ENCODE results near the gene ZBTB7B.
A peak's percentile ranks its signal among the peaks of the same experiment; 100 is the strongest.

ZBTB7B gene

GRCh38 chr1:155015527-155016230 is 13.1 kb downstream of the ZBTB7B start (continued):
- TF ChIP-seq ZNF324 (tag by site-specific recombination; IDR thresholded peaks at IDR 0.05) (no peak), ZNF354C (tag by site-specific recombination; IDR thresholded peaks at IDR 0.05; ENCODE audit: borderline replicate concordance, low read depth) (no peak), ZNF366 (tag by site-specific recombination; conservative IDR thresholded peaks at IDR 0.05) (no peak), ZNF530 (tag by site-specific recombination; IDR thresholded peaks at IDR 0.05; ENCODE audit: low read depth) (no peak), ZXDB (tag by site-specific recombination; IDR thresholded peaks at IDR 0.05) (no peak), ZFHX2 (tag by site-specific recombination; conservative IDR thresholded peaks at IDR 0.05) (no peak), ZNF701 (tag by site-specific recombination; IDR thresholded peaks at IDR 0.05) (0 out of 2 replicates have a peak, but pooled peaks have one; percentile 74), ZNF266 (tag by site-specific recombination; IDR thresholded peaks at IDR 0.05; ENCODE audit: low read depth) (no peak), ZNF335 (tag by site-specific recombination; conservative IDR thresholded peaks at IDR 0.05) (no peak), KLF8 (tag by site-specific recombination; IDR thresholded peaks at IDR 0.05) (no peak), ZNF280D (tag by site-specific recombination; IDR thresholded peaks at IDR 0.05) (no peak), ZNF600 (tag by site-specific recombination; IDR thresholded peaks at IDR 0.05) (peak; percentile 31; the same call in 1 of the 2 replicates), ZNF76 (tag by site-specific recombination; IDR thresholded peaks at IDR 0.05; ENCODE audit: borderline replicate concordance, low read depth) (no peak), ZNF148 (tag by site-specific recombination; IDR thresholded peaks at IDR 0.05; ENCODE audit: borderline replicate concordance) (no peak), ZNF133 (tag by site-specific recombination; IDR thresholded peaks at IDR 0.05) (no peak), ZNF658 (tag by site-specific recombination; IDR thresholded peaks at IDR 0.05) (no peak), ZBTB44 (tag by site-specific recombination; IDR thresholded peaks at IDR 0.05) (no peak)
- TF ChIP-seq, protein P1, sequence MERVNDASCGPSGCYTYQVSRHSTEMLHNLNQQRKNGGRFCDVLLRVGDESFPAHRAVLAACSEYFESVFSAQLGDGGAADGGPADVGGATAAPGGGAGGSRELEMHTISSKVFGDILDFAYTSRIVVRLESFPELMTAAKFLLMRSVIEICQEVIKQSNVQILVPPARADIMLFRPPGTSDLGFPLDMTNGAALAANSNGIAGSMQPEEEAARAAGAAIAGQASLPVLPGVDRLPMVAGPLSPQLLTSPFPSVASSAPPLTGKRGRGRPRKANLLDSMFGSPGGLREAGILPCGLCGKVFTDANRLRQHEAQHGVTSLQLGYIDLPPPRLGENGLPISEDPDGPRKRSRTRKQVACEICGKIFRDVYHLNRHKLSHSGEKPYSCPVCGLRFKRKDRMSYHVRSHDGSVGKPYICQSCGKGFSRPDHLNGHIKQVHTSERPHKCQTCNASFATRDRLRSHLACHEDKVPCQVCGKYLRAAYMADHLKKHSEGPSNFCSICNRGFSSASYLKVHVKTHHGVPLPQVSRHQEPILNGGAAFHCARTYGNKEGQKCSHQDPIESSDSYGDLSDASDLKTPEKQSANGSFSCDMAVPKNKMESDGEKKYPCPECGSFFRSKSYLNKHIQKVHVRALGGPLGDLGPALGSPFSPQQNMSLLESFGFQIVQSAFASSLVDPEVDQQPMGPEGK (tag by site-specific recombination; IDR thresholded peaks at IDR 0.05): peak; percentile 17; the same call in 1 of the 2 replicates

Measured in HEK293 (cell line).